Liver (tissue), 9 donors: ENCODE data around the gene ACOT8. TPM values are rescaled to one million over a fixed set of nuclear protein-coding genes. Genes with fewer than 3 reads are reported as not detected.

Experiments used
- DNase-seq: peaks from one replicate; pipeline ENCODE4 v3.0.0-alpha.2; 2017; ENCODE audit warnings: low spot score
- H3K27ac ChIP-seq, 2 donors: one replicate each; pipeline ENCODE4 v1.7.0; 2013; ENCODE audit warnings: inconsistent platforms in 2 of 2, low read length in 2 of 2, control low read depth in 1 of 2, low read depth in 1 of 2, mild to moderate bottlenecking in 1 of 2
- H3K27me3 ChIP-seq, 4 donors: one replicate each; pipeline versions ENCODE4 v1.6.1 to v1.7.0; 2013; ENCODE audit warnings: low read length in 3 of 4, inconsistent platforms in 1 of 4, mild to moderate bottlenecking in 1 of 4, moderate library complexity in 1 of 4; ENCODE audit not compliant: control insufficient read depth in 4 of 4, insufficient read depth in 4 of 4
- H3K36me3 ChIP-seq, 4 donors: one replicate each; pipeline versions ENCODE4 v1.6.1 to v1.7.0; 2013; ENCODE audit warnings: low read length in 3 of 4, mild to moderate bottlenecking in 3 of 4, low read depth in 1 of 4, moderate library complexity in 1 of 4; ENCODE audit not compliant: control insufficient read depth in 4 of 4, insufficient read depth in 3 of 4
- H3K4me1 ChIP-seq, 4 donors: one replicate each; pipeline versions ENCODE4 v1.6.1 to v1.7.0; 2013; ENCODE audit warnings: low read length in 3 of 4, mild to moderate bottlenecking in 3 of 4, moderate library complexity in 1 of 4; ENCODE audit not compliant: control insufficient read depth in 4 of 4, insufficient read depth in 4 of 4
- H3K4me3 ChIP-seq, 3 donors: one replicate each; pipeline versions ENCODE4 v1.6.1 to v1.7.0; 2013; ENCODE audit warnings: low read length in 3 of 3, control low read depth in 1 of 3, low read depth in 1 of 3, mild to moderate bottlenecking in 1 of 3
- H3K9ac ChIP-seq, 2 donors: one replicate each; pipeline ENCODE4 v1.7.0; 2013; ENCODE audit warnings: low read length in 2 of 2, mild to moderate bottlenecking in 2 of 2, moderate library complexity in 2 of 2, control low read depth in 1 of 2, low read depth in 1 of 2
- H3K9me3 ChIP-seq, 4 donors: one replicate each; pipeline versions ENCODE4 v1.6.1 to v1.7.0; 2013; ENCODE audit warnings: low read length in 3 of 4; ENCODE audit not compliant: control insufficient read depth in 4 of 4
- EGR1 ChIP-seq, 2 donors: IDR thresholded peaks; 2 replicates each; pipeline ENCODE4 v1.6.1; 2016 to 2018; ENCODE audit warnings: antibody characterized with exemption in 2 of 2, low read depth in 2 of 2
- FOXA1 ChIP-seq: IDR thresholded peaks from 2 replicates; pipeline ENCODE4 v1.6.1; 2016; ENCODE audit warnings: antibody characterized with exemption
- FOXA2 ChIP-seq: IDR thresholded peaks from 2 replicates; pipeline ENCODE4 v1.6.1; 2016; ENCODE audit warnings: antibody characterized with exemption
- GABPA ChIP-seq, 2 donors: IDR thresholded peaks in 1 of 2; conservative IDR thresholded peaks in 1 of 2; 2 replicates each; pipeline ENCODE4 v1.6.1; 2016; ENCODE audit warnings: antibody characterized with exemption in 2 of 2, mild to moderate bottlenecking in 1 of 2, moderate library complexity in 1 of 2
- HNF4A ChIP-seq, 2 donors: conservative IDR thresholded peaks; 2 replicates each; pipeline ENCODE4 v1.6.1; 2016; ENCODE audit warnings: antibody characterized with exemption in 2 of 2, mild to moderate bottlenecking in 2 of 2
- HNF4G ChIP-seq: IDR thresholded peaks from 2 replicates; pipeline ENCODE4 v1.6.1; 2016; ENCODE audit warnings: antibody characterized with exemption
- JUND ChIP-seq, 2 donors: IDR thresholded peaks; 2 replicates each; pipeline ENCODE4 v1.6.1; 2016; ENCODE audit warnings: antibody characterized with exemption in 2 of 2
- NR2F2 ChIP-seq: IDR thresholded peaks from 2 replicates; pipeline ENCODE4 v1.6.1; 2016; ENCODE audit warnings: antibody characterized with exemption
- RAD21 ChIP-seq, 2 donors: IDR thresholded peaks; 2 replicates each; pipeline ENCODE4 v1.6.1; 2016; ENCODE audit warnings: antibody characterized with exemption in 2 of 2, mild to moderate bottlenecking in 2 of 2
- RXRA ChIP-seq, 2 donors: IDR thresholded peaks; 2 replicates each; pipeline ENCODE4 v1.6.1; 2017 to 2018; ENCODE audit warnings: antibody characterized with exemption in 2 of 2, mild to moderate bottlenecking in 1 of 2
- SP1 ChIP-seq: IDR thresholded peaks from 2 replicates; pipeline ENCODE4 v1.6.1; 2018; ENCODE audit warnings: antibody characterized with exemption, mild to moderate bottlenecking
- TAF1 ChIP-seq: conservative IDR thresholded peaks from 2 replicates; pipeline ENCODE4 v1.6.1; 2016; ENCODE audit warnings: antibody characterized with exemption, mild to moderate bottlenecking
- YY1 ChIP-seq: IDR thresholded peaks from 2 replicates; pipeline ENCODE4 v1.6.1; 2016; ENCODE audit warnings: antibody characterized with exemption, mild to moderate bottlenecking
- WGBS: extraction: QIAGEN DNeasy Blood & Tissue Kit; methylation state at CpG from one replicate; pipeline ENCODE4 v1.1.7; 2013; 5-methylcytosine and 5-hydroxymethylcytosine counted together
- polyA plus RNA-seq, 2 donors: library from polyadenylated mRNA; stranded (reverse) in 1 of 2; unstranded in 1 of 2; fragments of 200-250 nt in 1 of 2; fragments of >200 nt in 1 of 2; fragmentation: Nextera tagmentation in 1 of 2; extraction: Ambion mirVana in 1 of 2; gene quantifications; one replicate each; pipeline versions ENCODE4 v1.2.1 to v1.2.3, GENCODE V29; 2013 to 2015
- total RNA-seq, 2 donors: library from RNA; depleted of rRNA; stranded (reverse); fragments of >200 nt; gene quantifications; one replicate each; pipeline ENCODE4 v1.2.3, GENCODE V29; 2014
- TF ChIP-seq, protein P1 (sequence below): IDR thresholded peaks from 2 replicates; pipeline ENCODE4 v1.6.1; 2016; ENCODE audit warnings: antibody characterized with exemption, mild to moderate bottlenecking
- TF ChIP-seq, protein P2 (sequence below): fragments of 150-350 bp; IDR thresholded peaks from 2 replicates; pipeline ENCODE4 v1.5.1; 2017; ENCODE audit warnings: improper control_type of control experiment, low read depth, low read length; ENCODE audit not compliant: missing input control
- TF ChIP-seq, protein P3 (sequence below): IDR thresholded peaks from 2 replicates; pipeline ENCODE4 v1.6.1; 2016; ENCODE audit warnings: antibody characterized with exemption
- TF ChIP-seq, protein P4 (sequence below): IDR thresholded peaks from 2 replicates; pipeline ENCODE4 v1.6.1; 2016; ENCODE audit warnings: antibody characterized with exemption
- TF ChIP-seq, protein P5 (sequence below): IDR thresholded peaks from 2 replicates; pipeline ENCODE4 v1.6.1; 2016; ENCODE audit warnings: antibody characterized with exemption
- donor health status: healthy.
- donor health status: healthy.
- donor health status: healthy.
- donor health status: healthy.
- donor health status: healthy.

The ACOT8 gene
- total and polyA plus RNA-seq, 4 donors, result 24.4 to 27.1 (median 24.5) TPM

DNA sequence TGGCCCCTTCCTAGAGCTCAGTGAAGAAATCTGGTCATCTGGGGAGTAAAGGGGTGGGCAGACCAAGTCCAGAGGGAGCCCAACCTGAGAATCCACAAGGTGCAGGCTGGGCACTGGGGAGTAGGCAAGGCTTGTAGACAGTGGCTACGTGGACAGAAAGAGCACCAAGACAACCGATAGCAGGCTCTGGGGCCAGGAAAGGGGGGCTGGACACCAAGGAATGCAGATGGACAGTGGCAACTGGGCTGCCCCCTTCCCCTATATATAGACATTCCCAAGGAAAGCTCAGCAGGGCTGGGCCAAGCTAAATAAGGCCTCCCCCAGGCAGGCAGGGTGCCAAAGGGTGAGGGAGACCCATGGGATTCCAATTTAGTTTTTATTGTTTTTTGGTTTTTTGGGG lies 28.6 kb downstream of the ACOT8 start:
- Histone ChIP-seq H3K36me3 (no peaks in the 10 kb centered on the region), H3K9ac (no peak overlapping the region), H3K4me1 (peaks cover 2 to 9% (median 5%) of the 10 kb centered on the region in 4 donors), H3K9me3 (no peaks in the 10 kb centered on the region), H3K27ac (no peak overlapping the region), H3K4me3 (no peak overlapping the region), H3K27me3 (no peaks in the 10 kb centered on the region)
- no peak for DNase-seq
- no peak for TF ChIP-seq RAD21 (IDR thresholded peaks at IDR 0.05)
- no peak for TF ChIP-seq YY1
- TF ChIP-seq RXRA (IDR thresholded peaks at IDR 0.05), result no peak
- TF ChIP-seq, protein P1, sequence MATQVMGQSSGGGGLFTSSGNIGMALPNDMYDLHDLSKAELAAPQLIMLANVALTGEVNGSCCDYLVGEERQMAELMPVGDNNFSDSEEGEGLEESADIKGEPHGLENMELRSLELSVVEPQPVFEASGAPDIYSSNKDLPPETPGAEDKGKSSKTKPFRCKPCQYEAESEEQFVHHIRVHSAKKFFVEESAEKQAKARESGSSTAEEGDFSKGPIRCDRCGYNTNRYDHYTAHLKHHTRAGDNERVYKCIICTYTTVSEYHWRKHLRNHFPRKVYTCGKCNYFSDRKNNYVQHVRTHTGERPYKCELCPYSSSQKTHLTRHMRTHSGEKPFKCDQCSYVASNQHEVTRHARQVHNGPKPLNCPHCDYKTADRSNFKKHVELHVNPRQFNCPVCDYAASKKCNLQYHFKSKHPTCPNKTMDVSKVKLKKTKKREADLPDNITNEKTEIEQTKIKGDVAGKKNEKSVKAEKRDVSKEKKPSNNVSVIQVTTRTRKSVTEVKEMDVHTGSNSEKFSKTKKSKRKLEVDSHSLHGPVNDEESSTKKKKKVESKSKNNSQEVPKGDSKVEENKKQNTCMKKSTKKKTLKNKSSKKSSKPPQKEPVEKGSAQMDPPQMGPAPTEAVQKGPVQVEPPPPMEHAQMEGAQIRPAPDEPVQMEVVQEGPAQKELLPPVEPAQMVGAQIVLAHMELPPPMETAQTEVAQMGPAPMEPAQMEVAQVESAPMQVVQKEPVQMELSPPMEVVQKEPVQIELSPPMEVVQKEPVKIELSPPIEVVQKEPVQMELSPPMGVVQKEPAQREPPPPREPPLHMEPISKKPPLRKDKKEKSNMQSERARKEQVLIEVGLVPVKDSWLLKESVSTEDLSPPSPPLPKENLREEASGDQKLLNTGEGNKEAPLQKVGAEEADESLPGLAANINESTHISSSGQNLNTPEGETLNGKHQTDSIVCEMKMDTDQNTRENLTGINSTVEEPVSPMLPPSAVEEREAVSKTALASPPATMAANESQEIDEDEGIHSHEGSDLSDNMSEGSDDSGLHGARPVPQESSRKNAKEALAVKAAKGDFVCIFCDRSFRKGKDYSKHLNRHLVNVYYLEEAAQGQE, result no peak
- TF ChIP-seq JUND (IDR thresholded peaks at IDR 0.05), result no peak
- no peak for TF ChIP-seq HNF4G
- TF ChIP-seq SP1, result no peak
- no peak for TF ChIP-seq EGR1 (IDR thresholded peaks at IDR 0.05; ENCODE audit: low read depth in 2 of 2)
- TF ChIP-seq GABPA (IDR thresholded peaks at IDR 0.05 in 1 of 2, conservative IDR thresholded peaks at IDR 0.05 in 1 of 2), result no peak
- no peak for TF ChIP-seq HNF4A (conservative IDR thresholded peaks at IDR 0.05)
- TF ChIP-seq FOXA1, result no peak
- TF ChIP-seq NR2F2, result no peak
- TF ChIP-seq, protein P2, sequence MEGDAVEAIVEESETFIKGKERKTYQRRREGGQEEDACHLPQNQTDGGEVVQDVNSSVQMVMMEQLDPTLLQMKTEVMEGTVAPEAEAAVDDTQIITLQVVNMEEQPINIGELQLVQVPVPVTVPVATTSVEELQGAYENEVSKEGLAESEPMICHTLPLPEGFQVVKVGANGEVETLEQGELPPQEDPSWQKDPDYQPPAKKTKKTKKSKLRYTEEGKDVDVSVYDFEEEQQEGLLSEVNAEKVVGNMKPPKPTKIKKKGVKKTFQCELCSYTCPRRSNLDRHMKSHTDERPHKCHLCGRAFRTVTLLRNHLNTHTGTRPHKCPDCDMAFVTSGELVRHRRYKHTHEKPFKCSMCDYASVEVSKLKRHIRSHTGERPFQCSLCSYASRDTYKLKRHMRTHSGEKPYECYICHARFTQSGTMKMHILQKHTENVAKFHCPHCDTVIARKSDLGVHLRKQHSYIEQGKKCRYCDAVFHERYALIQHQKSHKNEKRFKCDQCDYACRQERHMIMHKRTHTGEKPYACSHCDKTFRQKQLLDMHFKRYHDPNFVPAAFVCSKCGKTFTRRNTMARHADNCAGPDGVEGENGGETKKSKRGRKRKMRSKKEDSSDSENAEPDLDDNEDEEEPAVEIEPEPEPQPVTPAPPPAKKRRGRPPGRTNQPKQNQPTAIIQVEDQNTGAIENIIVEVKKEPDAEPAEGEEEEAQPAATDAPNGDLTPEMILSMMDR, result no peak
- no peak for TF ChIP-seq TAF1
- TF ChIP-seq, protein P3, sequence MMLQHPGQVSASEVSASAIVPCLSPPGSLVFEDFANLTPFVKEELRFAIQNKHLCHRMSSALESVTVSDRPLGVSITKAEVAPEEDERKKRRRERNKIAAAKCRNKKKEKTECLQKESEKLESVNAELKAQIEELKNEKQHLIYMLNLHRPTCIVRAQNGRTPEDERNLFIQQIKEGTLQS, result no peak
- TF ChIP-seq, protein P4, sequence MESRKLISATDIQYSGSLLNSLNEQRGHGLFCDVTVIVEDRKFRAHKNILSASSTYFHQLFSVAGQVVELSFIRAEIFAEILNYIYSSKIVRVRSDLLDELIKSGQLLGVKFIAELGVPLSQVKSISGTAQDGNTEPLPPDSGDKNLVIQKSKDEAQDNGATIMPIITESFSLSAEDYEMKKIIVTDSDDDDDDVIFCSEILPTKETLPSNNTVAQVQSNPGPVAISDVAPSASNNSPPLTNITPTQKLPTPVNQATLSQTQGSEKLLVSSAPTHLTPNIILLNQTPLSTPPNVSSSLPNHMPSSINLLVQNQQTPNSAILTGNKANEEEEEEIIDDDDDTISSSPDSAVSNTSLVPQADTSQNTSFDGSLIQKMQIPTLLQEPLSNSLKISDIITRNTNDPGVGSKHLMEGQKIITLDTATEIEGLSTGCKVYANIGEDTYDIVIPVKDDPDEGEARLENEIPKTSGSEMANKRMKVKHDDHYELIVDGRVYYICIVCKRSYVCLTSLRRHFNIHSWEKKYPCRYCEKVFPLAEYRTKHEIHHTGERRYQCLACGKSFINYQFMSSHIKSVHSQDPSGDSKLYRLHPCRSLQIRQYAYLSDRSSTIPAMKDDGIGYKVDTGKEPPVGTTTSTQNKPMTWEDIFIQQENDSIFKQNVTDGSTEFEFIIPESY, result no peak
- TF ChIP-seq, protein P5, sequence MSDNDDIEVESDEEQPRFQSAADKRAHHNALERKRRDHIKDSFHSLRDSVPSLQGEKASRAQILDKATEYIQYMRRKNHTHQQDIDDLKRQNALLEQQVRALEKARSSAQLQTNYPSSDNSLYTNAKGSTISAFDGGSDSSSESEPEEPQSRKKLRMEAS, result no peak
- no peak for TF ChIP-seq FOXA2
- 81% methylated on average over 2 of the region's 2 CpGs for WGBS
